HG02885 (cell line): ENCODE data around the gene UQCRQ.

Experiments
- ATAC-seq: cut with Tn5 transposase; IDR thresholded peaks from one replicate; pipeline ENCODE4 v1.9.1; 2021; ENCODE audit warnings: mild to moderate bottlenecking; ENCODE audit not compliant: unreplicated experiment, poor library complexity

UQCRQ gene

DNA sequence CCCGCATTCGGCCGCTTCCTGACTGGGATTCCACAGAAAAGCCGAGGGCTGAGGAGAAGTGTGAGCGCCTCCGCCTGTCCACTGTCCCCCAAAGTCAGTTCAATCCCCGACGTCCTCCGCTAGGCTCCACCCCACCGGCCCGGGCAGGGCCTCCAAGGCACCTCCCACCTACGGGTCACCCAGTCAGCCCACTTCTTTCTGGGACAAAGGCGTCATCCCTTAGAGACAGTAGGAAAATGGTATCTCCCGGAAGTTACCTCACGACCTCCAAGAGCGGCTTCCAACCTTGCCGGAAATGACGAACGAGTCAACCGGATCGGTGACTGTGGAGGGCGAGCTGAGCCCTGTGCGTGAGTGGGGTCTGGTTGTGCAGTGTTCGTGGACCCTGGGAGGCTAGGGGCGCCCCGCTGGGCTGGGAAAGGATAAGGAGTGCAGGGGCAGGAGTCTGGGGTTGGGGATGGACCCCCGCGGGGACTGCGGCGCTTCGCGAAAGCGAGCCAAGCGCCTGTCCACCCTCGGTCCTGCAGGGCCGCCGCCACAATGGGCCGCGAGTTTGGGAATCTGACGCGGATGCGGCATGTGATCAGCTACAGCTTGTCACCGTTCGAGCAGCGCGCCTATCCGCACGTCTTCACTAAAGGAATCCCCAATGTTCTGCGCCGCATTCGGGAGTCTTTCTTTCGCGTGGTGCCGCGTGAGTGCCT is at the start of gene UQCRQ, which contains the start of gene GDF9:
UQCRQ (plus strand) TSS at position 301 of the 704 bp plus-strand sequence; CDS start at position 541, 240 bp downstream.
GDF9 (minus strand) TSS at position 128 of the 704 bp plus-strand sequence. CDS start 1,936 bp downstream, outside the sequence.
- peak; percentile 99 for ATAC-seq

DNA sequence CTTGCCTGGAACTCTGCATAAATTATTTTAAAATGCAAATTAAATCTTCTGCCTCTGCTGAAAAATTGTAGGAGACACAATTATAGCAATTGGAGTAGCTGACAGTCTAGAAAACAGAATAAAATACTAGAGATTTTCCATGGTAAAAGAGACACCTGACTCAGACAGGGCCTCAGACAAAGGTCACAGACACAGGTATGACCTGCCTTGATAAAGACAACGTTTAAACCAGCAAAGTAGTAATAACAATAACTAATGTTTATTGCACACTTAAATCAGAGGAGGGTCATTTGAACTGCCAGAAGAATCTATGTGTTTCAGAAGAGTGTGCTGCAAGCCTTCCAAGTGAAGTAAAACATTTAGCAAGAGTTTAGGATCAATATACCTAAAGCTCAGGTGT is 49.4 kb upstream of the UQCRQ start:
- ATAC-seq: no peak

DNA sequence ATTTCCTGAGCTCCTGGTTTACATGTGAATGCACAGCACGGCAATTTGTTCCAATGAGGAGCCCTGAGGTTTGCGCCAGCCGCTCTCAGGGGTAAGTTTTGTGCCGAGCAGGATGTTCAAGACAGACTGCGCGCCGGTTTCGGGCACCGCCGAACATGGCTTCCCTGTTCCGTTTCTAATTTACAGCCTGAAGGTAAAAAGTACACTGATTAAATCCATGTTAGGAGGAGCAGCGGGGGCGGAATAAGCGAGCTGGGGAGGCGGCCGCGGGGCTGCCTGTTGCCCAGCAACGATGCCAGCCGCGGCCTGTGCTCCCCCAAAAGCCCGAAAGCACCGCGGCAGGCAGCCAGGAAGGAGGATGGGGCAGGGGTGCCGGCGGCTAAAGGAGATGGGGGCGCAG is 47.0 kb upstream of the UQCRQ start:
- no peak for ATAC-seq

DNA sequence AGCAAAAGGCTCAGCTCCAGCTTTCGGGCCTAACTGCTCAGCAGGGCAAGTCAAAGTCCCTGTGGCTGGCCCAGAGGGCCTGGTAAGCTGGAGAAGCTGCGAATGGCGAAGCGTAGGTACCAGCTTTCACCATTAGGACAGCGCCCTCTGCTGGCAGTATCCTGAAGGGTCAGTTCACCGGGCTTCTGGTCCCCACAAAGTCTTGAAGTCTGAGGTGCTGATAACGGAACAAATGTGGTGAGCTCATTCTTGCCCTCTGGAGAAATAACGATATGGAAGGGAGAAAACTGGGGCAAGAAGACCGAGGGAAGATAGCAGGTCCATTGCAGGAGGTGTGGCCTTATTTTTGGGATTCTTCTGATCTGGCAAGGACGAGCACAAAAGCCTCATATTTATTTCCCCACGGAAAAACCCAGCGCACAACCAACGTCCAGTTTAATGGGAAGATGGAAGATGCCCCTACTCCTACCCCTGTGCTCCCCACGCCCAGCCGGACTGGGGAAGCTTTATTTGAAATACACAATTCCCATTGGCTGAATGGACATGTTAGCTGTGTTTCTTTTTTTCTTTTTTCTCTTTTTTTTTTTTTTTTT is 46.2 kb upstream of the UQCRQ start:
- peak; percentile 86 for ATAC-seq

DNA sequence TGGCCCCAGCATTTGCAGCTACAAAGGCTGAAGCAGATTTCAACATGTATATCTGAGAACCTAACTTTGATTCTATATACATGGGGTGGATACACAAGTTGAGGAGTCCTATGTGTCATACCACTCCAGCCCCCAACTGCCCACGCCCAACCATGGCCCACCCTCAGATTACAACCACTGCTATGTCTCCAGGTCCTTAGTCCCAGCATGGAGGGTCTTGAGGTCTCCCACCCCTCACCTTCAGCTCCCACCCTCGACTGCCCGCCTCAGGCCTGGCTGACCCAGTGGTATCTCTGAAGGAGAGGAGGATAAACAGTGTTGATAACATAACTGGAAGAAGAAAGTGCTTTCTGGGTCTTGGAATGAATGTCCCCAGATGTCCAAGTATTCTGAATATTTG is 45.1 kb upstream of the UQCRQ start:
- ATAC-seq: no peak

DNA sequence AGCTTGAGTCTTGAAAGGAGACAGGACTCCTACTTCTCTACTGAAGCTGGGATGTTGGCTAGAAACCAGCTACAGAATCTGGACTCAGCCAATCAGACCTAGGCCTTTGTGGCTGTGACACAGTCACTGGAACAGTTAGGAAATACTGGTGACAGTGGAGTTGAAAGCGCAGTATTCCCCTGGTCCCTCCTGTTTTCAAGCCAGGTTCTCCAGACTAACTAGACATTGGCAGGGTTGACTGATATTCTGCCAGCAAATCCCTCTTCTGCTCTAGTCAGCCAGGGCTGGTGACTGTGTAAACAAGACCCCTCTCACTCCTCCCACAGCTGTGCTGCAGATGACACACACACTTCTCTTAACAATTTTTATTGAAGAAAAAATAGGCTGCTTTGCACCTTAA is 44.7 kb upstream of the UQCRQ start:
- no peak for ATAC-seq

DNA sequence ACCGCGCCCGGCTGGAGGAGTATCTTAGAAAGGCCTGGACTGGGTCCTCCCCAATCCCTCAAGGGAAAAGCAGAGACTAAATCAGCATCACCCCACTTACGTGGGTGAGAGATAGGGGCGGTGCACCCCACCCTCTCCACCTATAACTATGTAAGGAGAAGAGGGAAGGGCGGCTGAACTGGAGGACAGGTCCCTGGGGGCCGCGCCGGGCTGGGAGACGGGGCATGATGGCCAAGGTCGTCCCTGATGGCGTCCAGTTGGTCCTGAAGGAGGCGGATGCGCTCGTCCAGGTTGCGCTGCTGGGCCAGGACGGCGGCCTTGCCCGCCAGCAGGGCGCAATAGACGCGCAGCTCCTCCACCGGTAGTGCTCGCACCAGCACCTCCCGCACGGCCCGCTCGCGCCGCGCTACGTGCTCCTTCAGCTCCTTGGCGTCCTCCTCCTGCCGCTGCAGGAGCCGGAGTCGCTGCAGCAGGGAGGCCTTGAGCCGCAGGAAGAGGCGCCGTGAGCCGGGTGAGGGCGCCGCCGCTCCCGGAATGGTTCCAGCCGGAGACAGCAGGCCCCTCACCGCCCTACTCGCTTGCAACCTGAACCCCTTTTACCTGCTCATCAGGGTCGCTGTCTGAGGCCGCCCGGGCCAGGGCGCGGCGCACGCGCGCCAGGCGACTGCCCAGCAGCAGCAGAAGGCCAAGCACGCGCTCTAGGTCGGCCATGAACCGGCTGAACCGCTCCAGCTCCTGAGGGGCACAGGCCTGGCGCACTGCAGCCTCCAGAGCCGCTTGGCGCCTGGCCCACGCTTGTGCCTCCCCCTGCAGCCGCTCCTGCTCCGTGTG is 43.6 kb upstream of the UQCRQ start:
- no peak for ATAC-seq

DNA sequence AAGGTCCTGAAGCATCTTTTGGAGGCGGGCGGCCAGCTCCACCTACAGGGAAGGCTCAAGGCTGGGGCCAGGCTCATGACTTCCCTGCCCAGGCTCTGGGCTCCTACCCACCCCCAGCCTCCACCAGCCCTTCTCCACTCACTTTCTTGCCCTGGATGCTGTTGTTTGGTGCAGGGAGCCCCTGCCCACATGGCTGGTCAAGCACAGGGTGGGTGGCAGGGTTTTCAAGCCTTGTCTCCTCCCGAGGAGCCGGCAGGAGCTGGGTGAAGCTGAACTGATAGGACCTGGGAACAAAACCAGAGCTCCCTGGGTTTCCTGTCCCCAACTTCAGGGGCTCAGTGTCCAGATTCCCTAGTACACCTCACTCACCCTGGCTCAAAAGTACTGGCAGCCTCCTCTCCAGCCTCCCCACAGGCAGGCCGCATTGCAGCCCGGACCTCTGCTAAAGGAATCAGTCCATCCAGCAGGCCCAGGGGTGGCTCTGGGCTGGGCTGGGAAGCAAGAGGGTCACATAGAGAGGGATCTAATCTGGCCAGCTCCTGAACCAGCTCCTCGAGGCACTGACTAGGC is 42.9 kb upstream of the UQCRQ start:
- no peak for ATAC-seq

DNA sequence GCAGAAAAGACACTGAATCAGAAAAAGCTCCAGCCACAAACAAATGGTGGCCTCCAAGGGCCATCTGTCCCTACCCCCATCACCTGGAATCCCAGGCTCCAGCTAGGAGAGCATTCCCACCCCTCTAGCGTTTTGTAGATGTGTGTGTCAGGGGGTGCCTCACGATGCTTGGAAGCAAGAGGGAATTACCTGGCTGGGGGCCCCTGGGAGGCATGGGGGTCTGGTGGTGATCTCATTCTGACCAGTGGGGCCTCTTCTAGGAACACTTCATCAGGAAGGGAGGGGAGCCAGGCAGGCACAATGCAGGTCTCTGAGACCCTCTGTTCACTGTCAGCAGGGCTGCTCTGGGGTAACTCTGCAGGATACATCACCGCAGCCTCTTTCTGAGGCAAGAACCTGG is 42.0 kb upstream of the UQCRQ start:
- no peak for ATAC-seq

DNA sequence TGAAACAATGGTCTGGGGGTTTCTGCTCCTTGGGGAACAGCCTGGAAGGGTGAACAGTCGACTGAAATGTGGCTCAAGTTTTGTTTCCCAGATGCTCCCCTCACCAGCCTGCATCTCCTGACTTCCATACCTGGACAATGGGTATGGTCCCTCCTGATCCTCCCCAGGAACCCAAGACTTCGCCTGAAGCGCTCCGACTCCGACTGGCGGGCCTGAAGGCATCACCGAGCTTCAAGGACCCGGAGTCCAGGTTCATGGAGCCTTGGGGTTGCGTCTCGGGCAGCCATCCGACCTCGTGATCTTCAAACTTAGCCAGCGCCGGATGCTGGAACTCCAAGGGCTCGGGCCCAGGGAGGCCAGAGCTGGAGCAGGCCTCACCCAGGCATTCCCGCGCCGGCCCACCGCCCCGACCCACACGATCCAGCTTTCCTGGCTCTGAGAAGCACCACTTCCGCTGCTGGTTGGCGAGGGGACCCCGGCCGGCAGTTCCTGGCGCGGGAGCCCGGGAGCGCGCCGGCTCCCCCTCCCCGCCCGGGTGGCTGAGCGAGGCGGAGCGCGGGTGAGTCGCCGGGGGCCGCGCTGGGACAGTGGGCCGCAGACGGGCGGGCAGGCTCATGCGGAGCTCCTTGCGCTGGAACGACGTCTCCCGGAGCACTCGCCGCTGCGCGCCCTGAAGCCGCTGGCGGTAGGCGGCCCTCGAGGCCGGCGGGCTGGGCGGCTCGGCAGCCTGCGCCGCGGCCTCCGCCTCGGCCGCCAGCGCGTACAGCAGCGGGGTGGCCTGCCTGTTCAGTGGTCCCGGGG is 41.2 kb upstream of the UQCRQ start:
- ATAC-seq: no peak

DNA sequence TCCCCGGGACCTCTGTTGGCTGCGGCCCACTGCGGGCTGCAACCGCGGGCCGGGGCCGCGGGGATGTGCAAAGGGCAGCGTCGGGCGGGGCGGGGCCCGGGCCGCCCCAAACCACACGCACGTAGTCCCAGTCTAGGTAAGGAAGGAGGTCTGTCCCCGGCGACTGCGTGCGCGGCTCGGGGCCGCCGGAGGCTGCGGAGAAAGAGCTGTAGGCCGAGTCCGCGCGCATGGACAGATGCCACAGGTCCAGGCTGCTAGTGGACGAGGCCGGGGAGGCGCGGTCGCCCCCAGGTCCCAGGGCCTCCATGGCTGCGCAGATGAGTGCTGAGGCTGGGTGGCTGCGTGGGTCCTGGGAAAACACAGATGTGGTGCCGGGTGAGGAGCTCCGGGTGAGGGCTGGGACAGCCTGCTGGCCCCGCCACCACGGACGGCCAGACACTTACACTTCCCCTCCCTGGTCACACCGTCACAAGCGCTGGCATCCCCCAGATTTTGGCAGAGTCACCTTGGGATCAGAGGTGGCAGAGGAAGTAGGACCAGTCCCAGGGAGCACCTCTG is 40.5 kb upstream of the UQCRQ start:
- no peak for ATAC-seq

DNA sequence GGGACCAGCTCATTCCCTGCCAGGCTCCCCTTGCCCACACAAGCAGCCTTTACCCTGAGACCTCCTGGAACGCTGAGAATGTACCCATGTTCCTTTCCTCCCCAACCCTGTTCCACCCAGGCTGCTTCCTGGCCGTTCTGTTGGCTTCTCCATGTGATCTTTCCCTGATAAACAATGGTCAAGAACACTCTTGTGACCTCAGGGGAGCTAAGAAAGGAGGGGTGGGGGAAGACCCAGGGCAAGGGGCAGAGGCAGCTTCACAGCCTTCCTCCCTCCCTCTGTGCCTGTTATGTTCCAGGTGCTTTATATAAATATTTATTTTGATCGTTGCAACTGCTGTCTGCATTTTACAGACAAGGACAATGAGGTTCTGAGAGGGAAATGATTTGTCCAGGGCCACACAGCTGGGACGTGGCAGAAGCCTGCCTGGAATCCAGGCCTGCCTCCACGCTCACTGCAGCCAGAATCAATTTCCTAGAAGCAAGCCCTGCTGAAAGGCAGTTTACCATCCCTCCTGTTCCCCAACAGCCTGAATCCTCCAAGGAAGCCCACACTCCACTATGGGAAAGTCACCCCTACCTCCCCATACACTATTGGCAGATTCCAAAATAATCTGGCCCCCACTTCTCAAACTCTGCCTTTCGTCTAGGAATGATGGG is 39.9 kb upstream of the UQCRQ start:
- ATAC-seq: no peak

DNA sequence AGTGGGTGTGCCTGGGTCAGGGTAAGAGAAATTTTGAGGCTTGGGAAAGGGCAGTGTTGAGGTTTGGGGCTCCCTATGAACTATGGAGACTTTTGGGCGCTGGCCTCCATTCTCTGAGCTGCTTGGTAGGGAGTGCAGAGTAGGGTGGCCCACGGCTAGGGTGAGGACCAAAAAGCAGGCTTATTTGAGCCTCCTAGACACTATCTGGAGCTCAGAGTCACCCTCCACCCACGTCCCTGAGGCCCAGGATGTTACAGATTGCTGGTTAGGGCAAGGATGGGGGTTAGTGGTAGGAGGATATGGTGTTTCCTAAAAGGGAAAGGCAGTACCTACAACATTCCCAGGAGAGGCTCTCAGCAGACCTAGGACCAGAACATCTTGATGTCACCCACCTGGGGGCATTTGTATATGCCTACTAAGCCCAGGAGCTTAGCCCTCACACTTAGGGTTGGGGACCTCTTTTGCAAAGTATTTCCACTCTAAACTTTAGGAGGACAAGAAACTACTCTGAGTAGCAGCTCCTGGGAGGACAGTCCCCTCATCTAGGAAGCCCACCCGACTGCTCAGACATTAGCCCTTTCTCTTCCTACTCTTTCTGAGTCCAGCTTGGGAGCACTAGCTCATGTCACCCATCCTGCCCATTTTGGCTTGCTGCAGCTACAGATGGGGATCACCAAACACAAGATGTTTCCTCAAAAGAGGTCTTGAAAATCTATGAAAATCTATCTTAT is 38.3 kb upstream of the UQCRQ start:
- no peak for ATAC-seq

DNA sequence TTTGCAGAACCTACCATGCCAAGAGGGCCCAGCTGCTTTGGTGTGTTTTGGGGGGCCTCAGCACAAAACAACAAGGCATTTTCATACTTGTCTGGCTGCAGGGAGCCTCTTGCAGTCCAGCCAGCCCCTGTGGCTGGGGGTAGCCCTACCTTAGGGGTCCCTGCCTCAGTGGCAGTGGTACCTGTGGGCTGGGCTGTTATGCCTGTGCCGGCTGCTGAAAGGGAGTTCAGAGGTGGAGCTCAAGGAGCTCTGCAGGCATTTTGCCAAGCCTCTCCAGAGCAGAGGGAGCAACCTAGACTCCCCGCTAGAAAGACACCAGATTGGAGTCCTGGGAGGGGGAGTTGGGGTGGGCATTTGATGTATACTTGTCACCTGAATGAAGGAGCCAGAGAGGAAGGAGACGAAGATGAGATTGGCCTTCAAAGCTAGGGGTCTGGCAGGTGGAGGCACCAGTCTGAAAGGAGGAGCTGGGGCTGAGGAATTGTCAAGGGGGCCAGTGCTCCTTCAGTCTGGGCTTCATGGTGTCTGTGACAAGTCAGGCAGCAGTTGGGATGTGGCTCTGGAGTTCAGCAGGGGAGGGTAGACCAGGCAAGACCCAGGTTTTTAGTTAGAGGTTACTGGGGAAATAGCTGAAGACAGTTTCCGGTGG is 37.5 kb upstream of the UQCRQ start:
- no peak for ATAC-seq

DNA sequence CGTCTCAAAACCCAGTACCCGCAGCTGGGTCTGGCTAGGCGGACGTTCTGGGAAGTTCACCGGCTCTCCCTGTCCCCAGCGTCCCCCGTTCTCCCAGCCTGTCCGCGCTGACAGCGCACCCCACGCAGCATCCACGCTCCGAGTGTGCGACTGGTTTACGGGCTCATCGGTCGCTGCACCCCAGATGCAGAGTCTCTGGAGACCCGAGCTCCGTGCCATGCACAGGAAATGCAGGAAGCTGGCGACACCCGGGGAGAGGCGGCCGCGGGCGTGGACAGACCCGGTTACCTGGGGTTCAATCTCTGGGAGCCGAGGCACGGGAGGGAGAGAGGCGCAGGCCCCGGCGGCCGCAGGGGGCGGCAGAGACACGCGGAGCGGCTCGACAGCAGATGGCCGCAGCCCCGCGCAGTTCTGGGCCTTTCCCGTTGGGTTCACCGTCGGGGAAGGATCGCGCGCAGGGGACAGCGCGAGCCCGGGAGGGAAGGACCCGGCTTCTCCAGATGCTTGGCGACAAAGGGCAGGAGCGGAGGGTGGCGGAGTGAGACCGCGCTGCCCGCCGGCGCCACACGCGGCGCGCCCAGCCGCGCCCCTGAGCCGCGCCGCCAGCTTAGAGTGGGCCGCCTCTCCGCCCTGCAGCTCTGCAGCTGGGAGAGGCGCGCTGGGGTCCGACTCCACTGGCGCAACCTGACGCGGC is 36.6 kb upstream of the UQCRQ start:
- ATAC-seq: peak; percentile 78

DNA sequence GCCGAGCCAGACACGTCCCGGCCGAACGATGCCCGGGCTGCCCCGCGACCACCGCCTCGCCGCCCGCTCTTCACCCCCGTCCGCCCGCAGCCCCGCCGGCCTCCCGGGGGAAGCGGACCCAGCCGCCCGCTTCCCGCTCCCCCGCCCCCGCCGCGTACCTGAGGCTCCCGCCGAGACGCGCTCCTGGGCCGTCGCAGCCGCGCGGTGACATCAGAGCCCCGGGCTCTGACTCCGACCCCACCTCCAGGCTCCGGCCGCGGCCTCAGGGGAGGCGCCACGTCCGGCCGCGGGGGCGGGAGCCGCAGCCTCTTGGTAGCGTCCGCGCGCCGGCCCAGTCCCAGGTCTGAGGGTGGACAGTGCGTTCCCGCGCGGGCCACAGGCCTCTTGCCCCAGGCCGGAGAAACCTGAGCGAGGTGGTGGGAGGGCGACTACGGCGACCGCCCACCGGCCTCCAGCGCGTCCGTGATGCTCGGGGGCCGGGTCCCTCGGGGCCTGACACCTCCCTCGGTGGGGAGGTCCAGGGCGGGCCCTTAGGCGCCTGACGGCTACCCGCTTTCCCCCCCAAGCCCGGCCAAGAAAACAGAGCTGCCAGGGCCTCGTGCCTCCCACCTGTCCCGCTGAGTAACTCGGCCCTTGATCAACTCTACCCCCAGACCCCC is 35.9 kb upstream of the UQCRQ start, which contains the start of gene SHROOM1:
SHROOM1 (minus strand) TSS at position 212 of the 659 bp plus-strand sequence. CDS start 4,507 bp downstream, outside the sequence.
- ATAC-seq: peak; percentile 82
